ENCODE measurements around the gene AGXT2.
"Not testable (repeated sequence)": the region's sequence is repeated elsewhere in the genome, so short reads cannot be mapped to it uniquely, and the experiment has no call there.

AGXT2 gene

GRCh38 chr5:35012365-35012764 is 35.4 kb downstream of the AGXT2 start:
- DNase-seq (ENCODE audit: low spot score), result no peak

- no peak for DNase-seq (ENCODE audit: low spot score)
Measured at GRCh38 chr5:35010676-35011075, 37.1 kb downstream of the AGXT2 start.

- DNase-seq (ENCODE audit: low spot score), result no peak
Measured at GRCh38 chr5:35009657-35010056, 38.1 kb downstream of the AGXT2 start.

- DNase-seq (ENCODE audit: low spot score), result no peak
Measured at GRCh38 chr5:35009019-35009418, 38.7 kb downstream of the AGXT2 start.

GRCh38 chr5:35004771-35005170 is 43.0 kb downstream of the AGXT2 start:
- DNase-seq (ENCODE audit: low spot score), result no peak

- DNase-seq (ENCODE audit: low spot score), result no peak
Measured at GRCh38 chr5:35004200-35004599, 43.5 kb downstream of the AGXT2 start.

- DNase-seq (ENCODE audit: low spot score), result peak; percentile 44
Measured at GRCh38 chr5:35003018-35003957, 44.5 kb downstream of the AGXT2 start.

GRCh38 chr5:35002459-35002858 is 45.3 kb downstream of the AGXT2 start:
- no peak for DNase-seq (ENCODE audit: low spot score)

- DNase-seq (ENCODE audit: low spot score), result no peak
Measured at GRCh38 chr5:35001842-35002241, 45.9 kb downstream of the AGXT2 start.

- DNase-seq (ENCODE audit: low spot score), result no peak
Measured at GRCh38 chr5:34998058-34998789, 49.5 kb downstream of the AGXT2 start.

GRCh38 chr5:34996261-34996660 is 51.5 kb downstream of the AGXT2 start:
- no peak for DNase-seq (ENCODE audit: low spot score)

- no peak for DNase-seq (ENCODE audit: low spot score)
Measured at GRCh38 chr5:34993951-34994350, 53.8 kb downstream of the AGXT2 start.

DNA sequence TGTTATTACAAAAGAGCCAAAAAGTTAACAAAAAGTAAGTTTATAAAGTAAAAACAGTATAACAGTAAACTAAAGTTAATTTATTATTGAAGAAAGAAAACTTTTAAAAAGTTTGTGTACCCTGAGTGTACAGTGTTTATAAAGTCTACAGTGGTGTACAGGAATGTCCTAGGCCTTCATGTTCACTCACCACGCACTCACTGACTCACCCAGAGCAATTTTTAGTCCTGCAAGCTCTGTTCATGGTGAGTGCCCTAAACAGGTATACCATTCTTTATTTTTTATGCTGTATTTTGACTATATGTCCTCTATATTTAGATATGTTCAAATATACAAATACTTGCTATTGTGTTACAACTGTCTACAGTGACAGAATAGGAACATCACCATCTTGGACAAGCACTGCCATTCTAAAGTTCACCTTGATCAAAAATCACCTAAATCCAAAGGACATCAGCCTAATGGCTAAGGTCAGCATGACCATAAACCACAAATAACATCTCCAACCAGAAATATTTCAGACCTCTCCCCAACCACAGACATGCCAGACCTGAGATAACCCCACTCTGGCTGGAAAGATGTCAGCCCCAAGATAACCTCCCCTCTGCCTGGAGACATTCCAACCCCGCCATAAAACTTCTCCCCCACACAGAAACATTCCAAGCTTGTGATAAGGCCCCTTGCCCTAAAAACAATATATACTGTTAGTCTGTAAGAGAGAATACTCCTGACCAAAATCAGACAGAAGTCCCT is 56.1 kb downstream of the AGXT2 start:
- DNase-seq (ENCODE audit: low spot score), result no peak

- DNase-seq (ENCODE audit: low spot score), result no peak
Measured at GRCh38 chr5:34986965-34987364, 60.8 kb downstream of the AGXT2 start.

DNA sequence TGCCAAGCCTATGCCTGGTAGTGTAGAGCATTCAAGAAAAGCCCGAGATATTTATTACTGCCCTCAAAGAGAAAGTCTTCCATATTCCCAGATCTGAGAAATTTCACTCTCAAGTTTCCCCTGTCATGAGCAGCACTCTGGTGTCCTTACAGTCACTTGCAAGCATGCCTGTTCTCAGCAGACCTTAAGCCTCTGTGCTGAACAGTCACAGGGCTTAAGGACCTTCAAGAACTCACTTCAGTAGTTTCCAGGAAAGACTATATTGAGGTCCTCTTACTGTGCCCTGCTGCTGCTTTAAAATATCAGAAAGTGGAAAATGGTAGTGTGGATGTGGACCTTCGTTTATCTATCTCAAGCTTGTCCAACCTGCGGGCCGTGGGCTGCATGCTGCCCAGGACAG is 64.9 kb downstream of the AGXT2 start:
- DNase-seq (ENCODE audit: low spot score), result no peak

- no peak for DNase-seq (ENCODE audit: low spot score)
Measured at GRCh38 chr5:34978681-34979080, 69.1 kb downstream of the AGXT2 start.

- no peak for DNase-seq (ENCODE audit: low spot score)
Measured at GRCh38 chr5:34977934-34978613, 69.7 kb downstream of the AGXT2 start.

DNA sequence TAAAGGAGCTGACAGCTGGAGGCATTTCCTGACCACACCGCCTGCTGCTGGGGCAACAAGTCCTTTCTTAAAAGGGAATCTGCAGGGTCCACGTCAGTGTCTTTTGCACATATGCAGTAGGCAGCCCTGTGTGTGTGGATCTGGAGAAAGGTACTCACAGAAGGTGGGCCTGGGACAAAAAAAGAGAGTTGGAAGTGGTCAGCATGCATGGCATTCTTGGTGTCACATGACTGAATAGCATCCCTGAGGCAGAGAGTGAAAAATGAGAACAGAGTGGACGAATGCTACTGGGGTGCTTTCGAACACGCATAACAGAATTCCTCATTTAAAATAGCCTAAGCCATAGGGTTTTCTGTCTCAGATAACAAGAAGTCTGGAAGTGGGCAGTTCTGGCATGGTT is 71.4 kb downstream of the AGXT2 start:
- DNase-seq (ENCODE audit: low spot score), result no peak

GRCh38 chr5:34971655-34972054 is 76.1 kb downstream of the AGXT2 start:
- DNase-seq (ENCODE audit: low spot score), result not testable (repeated sequence)

GRCh38 chr5:34970552-34970951 is 77.2 kb downstream of the AGXT2 start:
- no peak for DNase-seq (ENCODE audit: low spot score)

- DNase-seq (ENCODE audit: low spot score), result no peak
Measured at GRCh38 chr5:34968258-34968657, 79.5 kb downstream of the AGXT2 start.

DNA sequence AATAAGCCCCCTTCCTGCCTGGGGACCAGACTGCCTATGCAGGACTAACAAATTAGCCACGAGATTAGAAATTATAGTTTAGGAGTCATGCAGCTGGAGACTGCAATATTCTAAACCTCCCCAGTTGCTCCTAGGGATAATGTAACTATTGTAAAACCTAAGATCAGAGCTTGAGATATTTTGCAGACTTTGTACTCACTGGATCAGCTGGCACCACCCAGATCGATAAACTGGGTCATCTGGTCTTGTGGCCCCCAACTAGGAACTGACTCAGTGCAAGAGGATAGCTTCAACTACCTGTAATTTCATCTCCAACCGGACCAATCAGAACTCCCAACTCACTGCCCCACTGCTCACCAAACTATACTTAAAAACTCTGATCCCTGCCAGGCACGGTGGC is 80.2 kb downstream of the AGXT2 start:
- no peak for DNase-seq (ENCODE audit: low spot score)

All from activated CD4-positive, alpha-beta T cell treated with anti-CD3 and anti-CD28 coated beads, Interleukin-2, Interleukin-4, amounts not matched to agents 100 ng/mL and 50 ng/mL, durations not matched to agents 16 hours and 8 hours (primary cell).